ENCODE data around the gene ALKBH3. TPM values are rescaled to one million over a fixed set of nuclear protein-coding genes. Genes with fewer than 3 reads are reported as not detected.

Gene ALKBH3
- total and polyA plus RNA-seq, 2 experiments from 2014 or later = 23.8 to 27.2 TPM

DNA sequence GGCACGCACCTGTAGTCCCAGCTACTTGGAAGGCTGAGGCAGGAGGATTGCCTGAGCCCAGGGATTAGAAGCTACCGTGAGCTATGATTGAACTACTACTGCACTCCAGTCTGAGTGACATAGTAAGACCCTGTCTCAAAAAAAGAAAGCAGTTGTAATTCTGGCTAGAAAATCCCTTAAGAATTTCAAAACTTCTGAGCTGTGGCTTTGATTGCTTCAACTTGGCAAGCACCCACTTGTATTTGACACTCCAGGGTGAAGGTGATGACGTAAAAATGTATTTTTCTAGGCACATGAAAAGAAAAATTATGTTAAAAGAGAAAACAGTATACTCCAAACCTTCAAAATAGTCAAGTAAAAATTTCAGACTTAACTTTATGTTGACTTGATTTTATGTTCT is 23.6 kb upstream of the ALKBH3 start:
- H3K4me1 ChIP-seq (ENCODE audit: insufficient read depth) = no peaks in the 10 kb centered on the region
- H3K9me2 ChIP-seq (replicated peaks; ENCODE audit: insufficient read depth) = no peaks in the 10 kb centered on the region
- H3K27me3 ChIP-seq = no peaks in the 10 kb centered on the region
- TF ChIP-seq, protein P1, sequence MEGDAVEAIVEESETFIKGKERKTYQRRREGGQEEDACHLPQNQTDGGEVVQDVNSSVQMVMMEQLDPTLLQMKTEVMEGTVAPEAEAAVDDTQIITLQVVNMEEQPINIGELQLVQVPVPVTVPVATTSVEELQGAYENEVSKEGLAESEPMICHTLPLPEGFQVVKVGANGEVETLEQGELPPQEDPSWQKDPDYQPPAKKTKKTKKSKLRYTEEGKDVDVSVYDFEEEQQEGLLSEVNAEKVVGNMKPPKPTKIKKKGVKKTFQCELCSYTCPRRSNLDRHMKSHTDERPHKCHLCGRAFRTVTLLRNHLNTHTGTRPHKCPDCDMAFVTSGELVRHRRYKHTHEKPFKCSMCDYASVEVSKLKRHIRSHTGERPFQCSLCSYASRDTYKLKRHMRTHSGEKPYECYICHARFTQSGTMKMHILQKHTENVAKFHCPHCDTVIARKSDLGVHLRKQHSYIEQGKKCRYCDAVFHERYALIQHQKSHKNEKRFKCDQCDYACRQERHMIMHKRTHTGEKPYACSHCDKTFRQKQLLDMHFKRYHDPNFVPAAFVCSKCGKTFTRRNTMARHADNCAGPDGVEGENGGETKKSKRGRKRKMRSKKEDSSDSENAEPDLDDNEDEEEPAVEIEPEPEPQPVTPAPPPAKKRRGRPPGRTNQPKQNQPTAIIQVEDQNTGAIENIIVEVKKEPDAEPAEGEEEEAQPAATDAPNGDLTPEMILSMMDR (IDR thresholded peaks at IDR 0.05; ENCODE audit: poor library complexity) = no peak
- TF ChIP-seq EZH2 (IDR thresholded peaks at IDR 0.05; ENCODE audit: borderline replicate concordance) = no peak
- no peak for TF ChIP-seq EZH2phosphoT487 (IDR thresholded peaks at IDR 0.05; ENCODE audit: low read depth, severe bottlenecking, unreplicated experiment)
- no peaks in the 10 kb centered on the region for H4K20me1 ChIP-seq (ENCODE audit: insufficient read depth, poor library complexity, severe bottlenecking)
- no peak overlapping the region for H2AFZ ChIP-seq
- no peaks in the 10 kb centered on the region for H3K79me2 ChIP-seq
- no peaks in the 10 kb centered on the region for H3K36me3 ChIP-seq (replicated peaks; ENCODE audit: insufficient read depth, low read depth)
- no peak overlapping the region for H3K4me3 ChIP-seq
- H3K27ac ChIP-seq = no peak overlapping the region
- no peak overlapping the region for H3K4me2 ChIP-seq
- no peaks in the 10 kb centered on the region for H3K9me3 ChIP-seq (ENCODE audit: low read depth)
- DNase-seq (ENCODE audit: low spot score) = no peak
- 92% methylated on average over 3 of the region's 3 CpGs for WGBS (ENCODE audit: low lambda C conversion rate, missing lambda C conversion rate)

DNA sequence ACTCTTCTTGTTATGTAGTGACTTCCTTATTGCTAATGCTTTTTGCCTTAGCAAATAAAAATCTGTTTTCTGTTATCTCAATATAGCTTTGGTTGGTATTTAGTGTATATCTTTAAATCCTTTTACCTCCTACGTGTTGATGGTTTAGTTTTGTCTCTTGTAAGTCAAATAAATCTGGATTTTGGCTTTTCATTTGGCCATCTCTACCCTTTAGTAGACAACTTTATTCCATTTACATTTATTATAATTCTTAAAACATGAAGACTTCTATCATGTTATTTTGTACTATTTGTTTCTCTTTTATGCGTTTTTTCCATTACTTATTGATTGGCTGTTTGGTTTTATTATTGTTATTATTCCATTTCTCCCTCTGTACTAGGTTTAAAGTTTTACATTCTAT is 19.5 kb upstream of the ALKBH3 start:
- no peaks in the 10 kb centered on the region for H3K9me2 ChIP-seq (replicated peaks; ENCODE audit: insufficient read depth)
- H4K20me1 ChIP-seq (ENCODE audit: insufficient read depth, poor library complexity, severe bottlenecking) = no peaks in the 10 kb centered on the region
- H3K4me1 ChIP-seq (ENCODE audit: insufficient read depth) = no peaks in the 10 kb centered on the region
- H3K79me2 ChIP-seq = no peaks in the 10 kb centered on the region
- H3K36me3 ChIP-seq (replicated peaks; ENCODE audit: insufficient read depth, low read depth) = no peaks in the 10 kb centered on the region
- no peak overlapping the region for H2AFZ ChIP-seq
- H3K27me3 ChIP-seq = no peaks in the 10 kb centered on the region
- no peak overlapping the region for H3K4me2 ChIP-seq
- 95% methylated on average over 2 of the region's 2 CpGs for WGBS (ENCODE audit: low lambda C conversion rate, missing lambda C conversion rate)
- H3K4me3 ChIP-seq = no peak overlapping the region
- DNase-seq (ENCODE audit: low spot score) = no peak
- no peak overlapping the region for H3K27ac ChIP-seq
- TF ChIP-seq, protein P1 (IDR thresholded peaks at IDR 0.05; ENCODE audit: poor library complexity) = no peak
- TF ChIP-seq EZH2phosphoT487 (IDR thresholded peaks at IDR 0.05; ENCODE audit: low read depth, severe bottlenecking, unreplicated experiment) (no peak), EZH2 (IDR thresholded peaks at IDR 0.05; ENCODE audit: borderline replicate concordance) (no peak)
- H3K9me3 ChIP-seq (ENCODE audit: low read depth) = no peaks in the 10 kb centered on the region

- Histone ChIP-seq H3K36me3 (replicated peaks; ENCODE audit: insufficient read depth, low read depth) (no peaks in the 10 kb centered on the region), H3K27me3 (peaks cover 15% of the 10 kb centered on the region), H3K4me2 (no peak overlapping the region), H3K9me2 (replicated peaks; ENCODE audit: insufficient read depth) (no peaks in the 10 kb centered on the region), H3K4me3 (no peak overlapping the region), H3K4me1 (ENCODE audit: insufficient read depth) (no peaks in the 10 kb centered on the region), H3K27ac (no peak overlapping the region), H3K79me2 (no peaks in the 10 kb centered on the region), H2AFZ (no peak overlapping the region), H3K9me3 (ENCODE audit: low read depth) (no peaks in the 10 kb centered on the region), H4K20me1 (ENCODE audit: insufficient read depth, poor library complexity, severe bottlenecking) (no peaks in the 10 kb centered on the region)
- no peak for TF ChIP-seq EZH2 (IDR thresholded peaks at IDR 0.05; ENCODE audit: borderline replicate concordance)
- no peak for TF ChIP-seq EZH2phosphoT487 (IDR thresholded peaks at IDR 0.05; ENCODE audit: low read depth, severe bottlenecking, unreplicated experiment)
- TF ChIP-seq, protein P1 (IDR thresholded peaks at IDR 0.05; ENCODE audit: poor library complexity) = no peak
- 94% methylated on average over 2 of the region's 2 CpGs for WGBS (ENCODE audit: low lambda C conversion rate, missing lambda C conversion rate)
- DNase-seq (ENCODE audit: low spot score) = no peak
Measured at GRCh38 chr11:43866520-43866919, 14.1 kb upstream of the ALKBH3 start.

- TF ChIP-seq EZH2 (IDR thresholded peaks at IDR 0.05; ENCODE audit: borderline replicate concordance) = no peak
- TF ChIP-seq, protein P1 (IDR thresholded peaks at IDR 0.05; ENCODE audit: poor library complexity) = no peak
- TF ChIP-seq EZH2phosphoT487 (IDR thresholded peaks at IDR 0.05; ENCODE audit: low read depth, severe bottlenecking, unreplicated experiment) = no peak
- DNase-seq (ENCODE audit: low spot score) = no peak
- H3K4me1 ChIP-seq (ENCODE audit: insufficient read depth) = no peaks in the 10 kb centered on the region
- H3K27me3 ChIP-seq = peaks cover 17% of the 10 kb centered on the region
- H2AFZ ChIP-seq = no peak overlapping the region
- no peaks in the 10 kb centered on the region for H3K9me2 ChIP-seq (replicated peaks; ENCODE audit: insufficient read depth)
- no peak overlapping the region for H3K4me2 ChIP-seq
- H3K4me3 ChIP-seq = no peak overlapping the region
- H3K9me3 ChIP-seq (ENCODE audit: low read depth) = no peaks in the 10 kb centered on the region
- no peaks in the 10 kb centered on the region for H3K79me2 ChIP-seq
- no peak overlapping the region for H3K27ac ChIP-seq
- H3K36me3 ChIP-seq (replicated peaks; ENCODE audit: insufficient read depth, low read depth) = no peaks in the 10 kb centered on the region
- H4K20me1 ChIP-seq (ENCODE audit: insufficient read depth, poor library complexity, severe bottlenecking) = no peaks in the 10 kb centered on the region
Measured at GRCh38 chr11:43866969-43867368, 13.7 kb upstream of the ALKBH3 start.
